GM19438 (cell line): ENCODE results near the gene SORL1.
A peak's percentile ranks its signal among the peaks of the same experiment; 100 is the strongest.

ENCODE experiments used
- ATAC-seq: cut with Tn5 transposase; IDR thresholded peaks from one replicate; pipeline ENCODE4 v1.9.1; 2021; ENCODE audit warnings: low read depth; ENCODE audit not compliant: unreplicated experiment

The SORL1 gene

GRCh38 chr11:121650351-121651256, 198.5 kb downstream of the SORL1 start:
- no peak for ATAC-seq

- no peak for ATAC-seq
Observed at GRCh38 chr11:121651257-121651605, 199.1 kb downstream of the SORL1 start.

- ATAC-seq: no peak
Observed at GRCh38 chr11:121652971-121653370, 200.9 kb downstream of the SORL1 start.

DNA sequence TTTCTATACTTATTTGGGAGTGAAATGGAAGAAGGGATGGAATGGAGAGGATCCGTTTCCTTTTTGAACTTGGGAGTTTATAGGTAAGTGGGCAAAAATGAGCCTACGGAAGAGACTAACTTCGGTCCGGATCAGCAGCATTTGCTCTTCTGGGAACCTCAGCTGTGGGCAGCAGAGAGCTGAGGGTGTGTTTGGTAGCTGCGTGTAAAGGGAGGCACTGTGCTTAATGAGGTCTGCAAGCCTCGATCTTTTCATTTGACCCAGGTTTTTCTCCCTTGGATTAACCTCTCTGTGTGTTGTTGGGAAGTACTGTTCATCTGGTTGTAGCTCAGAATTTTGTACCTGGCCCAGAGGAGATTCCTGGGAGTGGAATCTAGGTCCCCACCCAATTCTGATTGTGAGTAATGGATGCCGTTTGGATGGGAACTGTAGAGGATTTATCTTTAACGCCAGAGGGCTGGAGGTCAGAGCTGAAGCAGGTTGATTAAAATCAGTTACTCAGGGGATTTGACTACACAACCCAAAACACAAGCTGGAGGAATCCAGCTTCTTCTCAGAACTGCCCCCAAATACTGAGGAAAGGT, 202.2 kb downstream of the SORL1 start:
- no peak for ATAC-seq

DNA sequence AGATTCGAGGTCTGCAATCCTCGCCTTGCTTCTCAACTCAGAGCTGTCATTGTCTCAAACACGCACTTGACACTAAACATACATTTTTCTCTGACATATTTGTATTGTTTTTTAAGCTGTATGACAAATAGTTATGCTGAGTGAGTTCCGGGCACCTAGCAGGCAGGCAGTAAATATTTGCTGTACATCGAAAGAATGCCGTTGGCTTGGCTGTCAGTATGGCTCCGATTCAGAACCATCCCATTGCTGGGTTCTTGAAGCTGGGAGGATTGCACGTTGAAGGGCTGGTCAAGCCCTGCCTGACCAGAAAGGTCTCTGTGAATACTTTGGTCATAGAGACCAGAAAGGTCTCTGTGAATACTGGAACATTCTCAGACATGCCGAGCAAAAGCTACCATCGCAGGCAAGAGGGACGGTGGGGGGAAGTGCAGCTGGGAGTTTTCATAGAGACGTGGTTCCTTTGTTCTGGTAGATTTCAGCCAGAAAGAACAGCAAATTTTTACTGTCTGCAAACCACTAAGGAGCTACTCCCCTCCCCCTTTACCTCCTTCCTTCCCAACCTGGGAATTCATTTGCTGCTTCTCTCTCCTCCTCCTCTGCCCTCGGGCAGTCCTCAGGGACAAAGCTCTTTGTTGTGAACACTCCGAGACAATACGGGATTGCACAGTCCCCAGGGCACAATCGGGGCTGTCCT, 202.9 kb downstream of the SORL1 start:
- ATAC-seq: peak; percentile 5

DNA sequence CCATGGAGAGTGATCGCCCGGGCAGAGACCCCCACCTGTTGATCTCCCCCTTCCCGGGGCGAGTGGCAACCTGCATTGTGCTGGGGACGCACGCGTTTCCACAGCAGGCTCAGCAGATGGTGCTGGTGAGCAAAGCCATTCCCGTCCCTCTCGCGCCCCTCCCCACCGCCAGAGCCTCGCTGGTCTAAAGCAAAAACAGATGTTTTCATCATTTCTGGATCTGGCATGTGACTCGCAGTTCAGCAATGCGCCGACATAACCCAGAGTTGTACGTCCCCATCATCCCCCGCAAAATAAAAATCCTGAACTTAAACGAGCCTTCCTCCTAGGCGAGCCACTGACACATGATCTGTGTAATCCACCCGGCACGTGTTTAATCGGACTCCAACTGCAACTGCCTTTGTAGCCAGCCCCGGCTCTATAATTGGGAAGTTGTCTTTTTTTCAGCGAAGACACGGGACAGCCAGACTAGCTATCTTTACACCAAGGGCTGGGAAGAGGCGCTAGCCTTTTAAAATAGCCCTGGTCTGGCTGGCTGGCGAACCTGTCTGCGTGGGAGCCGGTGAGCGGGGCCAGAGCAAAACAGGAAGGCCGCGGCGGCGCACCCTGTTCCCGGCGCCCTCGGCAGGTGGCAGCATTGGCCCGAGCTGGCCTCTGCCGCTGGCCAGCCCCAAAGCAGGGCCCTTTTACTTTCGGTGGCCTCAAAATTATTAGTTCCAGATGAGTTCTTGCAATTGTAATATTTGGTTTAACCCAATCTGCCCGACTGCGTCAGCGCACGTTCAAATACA, 203.6 kb downstream of the SORL1 start:
- peak; percentile 92 for ATAC-seq

DNA sequence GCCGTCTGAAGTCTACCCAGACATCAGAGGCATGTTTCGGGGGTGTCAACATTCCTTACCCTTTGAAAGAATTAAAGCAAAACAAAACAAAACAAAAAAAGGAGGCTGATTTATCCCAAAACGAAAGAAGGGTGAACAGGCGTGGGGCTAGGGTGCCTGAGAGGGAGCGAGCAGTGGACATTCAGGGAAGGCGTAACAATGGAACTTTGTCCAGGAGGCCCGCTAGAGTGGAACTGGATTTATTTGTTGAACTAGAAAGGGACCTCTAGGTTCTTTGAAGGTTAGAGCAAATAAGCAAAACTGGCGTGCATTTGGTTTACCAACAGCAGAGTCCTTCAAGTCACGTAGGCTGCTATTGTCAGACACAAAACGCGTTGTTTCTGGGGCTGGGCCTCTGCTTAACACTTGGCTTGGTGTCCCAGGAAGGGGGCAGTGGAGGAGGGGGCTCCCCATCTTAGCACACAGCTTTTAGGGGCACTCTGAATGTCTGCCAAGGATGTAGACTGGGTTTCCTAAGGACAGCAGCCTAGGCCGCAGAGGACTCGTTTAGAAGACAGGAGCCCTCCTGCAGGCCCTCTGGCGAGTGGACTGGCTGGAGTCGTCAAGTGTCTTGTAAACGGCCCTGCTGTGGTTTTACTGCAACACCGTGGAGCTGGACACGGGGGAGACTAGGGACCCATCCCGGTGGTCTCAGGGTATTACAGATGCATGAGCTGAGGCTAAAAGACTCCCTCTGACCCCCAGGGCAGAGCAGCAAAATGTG, 204.4 kb downstream of the SORL1 start:
- no peak for ATAC-seq

DNA sequence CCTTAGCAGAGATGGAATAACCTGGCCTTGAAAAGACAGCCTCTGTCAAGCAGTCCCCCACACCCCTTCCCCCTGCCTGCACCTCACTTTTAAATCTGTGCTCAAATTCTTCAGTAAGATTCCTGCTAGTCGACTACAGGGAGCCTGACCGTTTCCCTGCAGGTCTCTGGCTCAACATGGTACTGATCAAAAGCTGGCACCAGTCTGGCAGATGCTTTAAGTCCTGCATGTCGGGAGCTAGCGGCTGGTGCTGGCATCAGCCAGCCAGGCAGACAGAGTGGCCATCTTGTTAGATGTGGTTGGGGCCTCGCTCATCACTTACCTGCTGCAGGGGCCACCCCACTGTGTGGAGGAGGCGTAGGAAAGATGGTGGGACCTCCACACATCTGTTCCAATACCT, 205.0 kb downstream of the SORL1 start:
- no peak for ATAC-seq

DNA sequence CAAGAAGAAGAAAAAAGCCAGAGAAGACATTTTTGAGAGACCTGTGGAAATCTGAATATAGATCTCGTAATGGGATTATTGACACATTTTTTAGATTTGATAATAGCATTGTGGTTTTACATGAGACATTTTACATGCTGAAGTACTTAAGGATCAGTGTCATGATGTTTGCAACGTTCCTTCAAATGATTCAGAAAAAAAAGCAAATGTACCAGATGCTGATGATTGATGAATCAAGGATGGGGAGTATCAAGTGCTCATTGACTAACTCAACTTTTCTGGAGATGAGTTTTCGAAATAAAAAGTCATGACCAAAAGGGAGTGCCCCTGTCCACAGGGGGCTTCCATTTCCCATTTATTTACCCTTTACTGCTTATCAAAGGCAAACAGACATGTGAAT, 207.7 kb downstream of the SORL1 start:
- no peak for ATAC-seq

GRCh38 chr11:121661880-121662486, 209.9 kb downstream of the SORL1 start:
- no peak for ATAC-seq

GRCh38 chr11:121664144-121664543, 212.0 kb downstream of the SORL1 start:
- ATAC-seq: no peak

- no peak for ATAC-seq
Observed at GRCh38 chr11:121665206-121665838, 213.2 kb downstream of the SORL1 start.

- ATAC-seq: no peak
Observed at GRCh38 chr11:121667836-121668235, 215.7 kb downstream of the SORL1 start.

DNA sequence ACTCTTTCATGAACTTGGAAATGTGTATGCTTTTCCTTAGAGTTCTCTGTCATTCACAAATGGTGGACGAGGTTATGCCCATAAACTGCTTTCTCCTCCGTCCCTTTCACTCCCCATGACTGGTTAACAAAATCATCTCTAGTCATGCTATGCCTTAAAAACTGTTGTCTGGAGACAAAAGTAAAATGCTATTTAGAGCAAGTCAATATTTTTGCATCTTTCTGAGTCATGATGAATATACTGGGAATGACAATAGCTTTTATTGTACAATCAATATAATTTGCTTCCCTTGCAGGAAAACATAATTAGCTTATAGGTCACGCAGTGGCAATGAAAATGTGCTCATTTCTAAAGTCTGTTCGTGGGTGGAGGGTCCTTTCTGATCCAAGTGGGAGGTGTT, 217.3 kb downstream of the SORL1 start:
- no peak for ATAC-seq

- ATAC-seq: no peak
Observed at GRCh38 chr11:121670266-121670665, 218.2 kb downstream of the SORL1 start.

DNA sequence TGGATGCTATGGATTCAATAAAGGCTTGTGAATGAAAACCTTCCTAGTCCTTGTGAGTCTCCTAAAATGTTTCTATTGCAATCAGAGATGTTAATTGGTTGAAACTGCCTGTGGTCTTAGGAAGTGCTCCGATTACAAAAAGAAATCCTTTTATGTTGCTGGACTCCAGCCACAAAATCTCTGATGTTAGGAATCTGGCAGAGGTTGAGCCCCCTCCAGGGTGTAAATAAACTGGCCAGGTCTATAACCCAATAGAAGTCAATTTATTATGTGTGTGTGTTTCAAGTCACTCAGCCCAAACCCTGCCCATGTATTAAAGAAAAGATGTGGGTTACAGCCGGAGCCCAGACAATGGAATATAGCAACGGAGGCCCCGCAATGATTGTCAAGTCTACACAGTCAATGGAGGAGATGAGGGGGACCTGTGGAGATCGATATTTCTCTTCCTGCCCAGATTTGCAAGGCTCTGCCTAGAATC, 218.7 kb downstream of the SORL1 start:
- no peak for ATAC-seq

GRCh38 chr11:121671283-121672168, 219.4 kb downstream of the SORL1 start:
- ATAC-seq: no peak
